HL-60/S4 treated with phorbol 12-myristate 13-acetate at 8.2 ng/mL for 4 days and 3 days (cell line): ENCODE results near the gene TTC34.
"Not testable (repeated sequence)": the region's sequence is repeated elsewhere in the genome, so short reads cannot be mapped to it uniquely, and the experiment has no call there.

ENCODE experiments used
- in situ Hi-C: fragments of 300-500 bp; cut with MboI; formaldehyde crosslinking; loops from 2 replicates; pipeline ENCODE4 v1.15.0; 2022; ENCODE audit warnings: low sequenced_read_pairs

TTC34 gene

GRCh38 chr1:2800664-2801045, 838 bp downstream of the TTC34 start:
- in situ Hi-C loops = no loop called here

GRCh38 chr1:2799811-2800663, 1.5 kb downstream of the TTC34 start:
- in situ Hi-C loops = no loop called here

- in situ Hi-C loops = not testable (repeated sequence)
These were observed 2.5 kb downstream of the TTC34 start for GRCh38 chr1:2798958-2799357.

- in situ Hi-C loops = no loop called here
These were observed 3.8 kb downstream of the TTC34 start for GRCh38 chr1:2797741-2798016.

- in situ Hi-C loops = no loop called here
These were observed 4.4 kb downstream of the TTC34 start for GRCh38 chr1:2796890-2797740.

- in situ Hi-C loops = no loop called here
These were observed 5.6 kb downstream of the TTC34 start for GRCh38 chr1:2795926-2796325.

- in situ Hi-C loops = no loop called here
These were observed 10.3 kb downstream of the TTC34 start for GRCh38 chr1:2791027-2791760.

- in situ Hi-C loops = no loop called here
These were observed 11.4 kb downstream of the TTC34 start for GRCh38 chr1:2789986-2790581.

- in situ Hi-C loops = no loop called here
These were observed 12.1 kb downstream of the TTC34 start for GRCh38 chr1:2789164-2789985.

- in situ Hi-C loops = no loop called here
These were observed 12.9 kb downstream of the TTC34 start for GRCh38 chr1:2788506-2789163.

- in situ Hi-C loops = no loop called here
These were observed 14.2 kb downstream of the TTC34 start for GRCh38 chr1:2787163-2787911.

GRCh38 chr1:2786329-2787162, 14.9 kb downstream of the TTC34 start:
- in situ Hi-C loops = no loop called here

- in situ Hi-C loops = no loop called here
These were observed 15.7 kb downstream of the TTC34 start for GRCh38 chr1:2785631-2786328.

GRCh38 chr1:2784854-2785630, 16.5 kb downstream of the TTC34 start:
- in situ Hi-C loops = no loop called here

GRCh38 chr1:2783435-2784397, 17.8 kb downstream of the TTC34 start:
- in situ Hi-C loops = no loop called here

GRCh38 chr1:2783069-2783434, 18.4 kb downstream of the TTC34 start:
- in situ Hi-C loops = no loop called here
